Neural progenitor cell (in vitro differentiated cells): ENCODE results near the gene KMT2C.

Source experiments
- EZH2 ChIP-seq: fragments of 200-600 bp; sonication (generic); IDR thresholded peaks from 2 replicates; pipeline ENCODE4 v1.6.1; 2017; ENCODE audit warnings: antibody characterized with exemption, mild to moderate bottlenecking, moderate library complexity
- EZH2phosphoT487 ChIP-seq: fragments of 200-600 bp; sonication (generic); IDR thresholded peaks from 2 replicates; pipeline ENCODE4 v1.6.1; 2017; ENCODE audit warnings: antibody characterized with exemption
- TF ChIP-seq, protein P1 (sequence below): fragments of 200-600 bp; sonication (generic); IDR thresholded peaks from 2 replicates; pipeline ENCODE4 v1.5.1; 2017; ENCODE audit warnings: antibody characterized with exemption, mild to moderate bottlenecking

DNA sequence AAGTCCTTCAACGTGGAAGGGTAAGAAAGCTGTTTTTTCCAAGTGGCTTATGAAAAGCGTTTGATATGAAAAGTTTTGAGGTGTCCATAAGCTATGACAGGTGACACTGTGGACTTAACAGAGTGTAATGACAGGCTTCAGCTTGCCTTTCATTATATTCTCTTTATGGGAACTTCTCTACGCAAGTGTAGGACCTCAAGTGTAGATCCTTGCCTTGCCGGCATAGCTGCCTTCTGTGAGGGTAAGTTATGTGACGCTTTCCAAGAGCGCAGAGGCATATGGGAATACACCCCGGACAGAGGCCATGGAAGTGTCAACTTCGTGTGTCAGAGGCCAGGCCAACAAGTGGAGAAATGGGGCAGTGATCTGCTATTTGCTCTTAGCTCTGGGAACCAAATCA lies 318.4 kb downstream of the KMT2C start:
- TF ChIP-seq, protein P1, sequence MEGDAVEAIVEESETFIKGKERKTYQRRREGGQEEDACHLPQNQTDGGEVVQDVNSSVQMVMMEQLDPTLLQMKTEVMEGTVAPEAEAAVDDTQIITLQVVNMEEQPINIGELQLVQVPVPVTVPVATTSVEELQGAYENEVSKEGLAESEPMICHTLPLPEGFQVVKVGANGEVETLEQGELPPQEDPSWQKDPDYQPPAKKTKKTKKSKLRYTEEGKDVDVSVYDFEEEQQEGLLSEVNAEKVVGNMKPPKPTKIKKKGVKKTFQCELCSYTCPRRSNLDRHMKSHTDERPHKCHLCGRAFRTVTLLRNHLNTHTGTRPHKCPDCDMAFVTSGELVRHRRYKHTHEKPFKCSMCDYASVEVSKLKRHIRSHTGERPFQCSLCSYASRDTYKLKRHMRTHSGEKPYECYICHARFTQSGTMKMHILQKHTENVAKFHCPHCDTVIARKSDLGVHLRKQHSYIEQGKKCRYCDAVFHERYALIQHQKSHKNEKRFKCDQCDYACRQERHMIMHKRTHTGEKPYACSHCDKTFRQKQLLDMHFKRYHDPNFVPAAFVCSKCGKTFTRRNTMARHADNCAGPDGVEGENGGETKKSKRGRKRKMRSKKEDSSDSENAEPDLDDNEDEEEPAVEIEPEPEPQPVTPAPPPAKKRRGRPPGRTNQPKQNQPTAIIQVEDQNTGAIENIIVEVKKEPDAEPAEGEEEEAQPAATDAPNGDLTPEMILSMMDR: no peak
- no peak for TF ChIP-seq EZH2phosphoT487
- no peak for TF ChIP-seq EZH2
